GM19455 (cell line): Measurements from ENCODE around the gene DIP2C.
"Not testable (repeated sequence)": the region's sequence is repeated elsewhere in the genome, so short reads cannot be mapped to it uniquely, and the experiment has no call there.

ENCODE experiments used
- ATAC-seq: cut with Tn5 transposase; IDR thresholded peaks from one replicate; pipeline ENCODE4 v1.9.1; 2021; ENCODE audit not compliant: unreplicated experiment

The DIP2C gene

GRCh38 chr10:384538-385305, 304.7 kb downstream of the DIP2C start:
- no peak for ATAC-seq

GRCh38 chr10:383519-383918, 305.9 kb downstream of the DIP2C start:
- ATAC-seq = no peak

GRCh38 chr10:381805-382204, 307.7 kb downstream of the DIP2C start:
- no peak for ATAC-seq

- no peak for ATAC-seq
These were observed 308.1 kb downstream of the DIP2C start for GRCh38 chr10:381346-381745.

GRCh38 chr10:380313-380940, 309.0 kb downstream of the DIP2C start:
- no peak for ATAC-seq

GRCh38 chr10:378930-379704, 310.4 kb downstream of the DIP2C start:
- no peak for ATAC-seq

- no peak for ATAC-seq
These were observed 311.1 kb downstream of the DIP2C start for GRCh38 chr10:378230-378929.

- no peak for ATAC-seq
These were observed 312.2 kb downstream of the DIP2C start for GRCh38 chr10:377228-377627.

- no peak for ATAC-seq
These were observed 313.5 kb downstream of the DIP2C start for GRCh38 chr10:375815-376505.

- ATAC-seq = no peak
These were observed 315.1 kb downstream of the DIP2C start for GRCh38 chr10:374354-374753.

- no peak for ATAC-seq
These were observed 315.8 kb downstream of the DIP2C start for GRCh38 chr10:373526-374309.

- no peak for ATAC-seq
These were observed 316.5 kb downstream of the DIP2C start for GRCh38 chr10:373015-373414.

GRCh38 chr10:372566-372965, 316.9 kb downstream of the DIP2C start:
- no peak for ATAC-seq

GRCh38 chr10:371515-371914, 318.0 kb downstream of the DIP2C start:
- ATAC-seq = no peak

GRCh38 chr10:370449-370825, 319.0 kb downstream of the DIP2C start:
- no peak for ATAC-seq

GRCh38 chr10:369684-370448, 319.6 kb downstream of the DIP2C start:
- no peak for ATAC-seq

- ATAC-seq = no peak
These were observed 320.2 kb downstream of the DIP2C start for GRCh38 chr10:369221-369683.

- no peak for ATAC-seq
These were observed 320.8 kb downstream of the DIP2C start for GRCh38 chr10:368579-369220.

GRCh38 chr10:368107-368506, 321.4 kb downstream of the DIP2C start:
- not testable (repeated sequence) for ATAC-seq
